GM10266 (cell line): ENCODE measurements around the gene SYNPO.

Experiments used
- DNase-seq: peaks from one replicate; pipeline ENCODE4 v3.0.0; 2012; ENCODE audit errors: extremely low spot score
- CTCF ChIP-seq: IDR thresholded peaks from 2 replicates; pipeline ENCODE4 v1.5.1; 2012; ENCODE audit warnings: mild to moderate bottlenecking, low read depth; ENCODE audit not compliant: control insufficient read depth, insufficient read depth; ENCODE audit errors: missing control alignments

The SYNPO gene

GRCh38 chr5:150641824-150642566 is 1.5 kb downstream of the SYNPO start:
- DNase-seq = no peak
- TF ChIP-seq CTCF = no peak

GRCh38 chr5:150642567-150642927 is 2.1 kb downstream of the SYNPO start:
- no peak for DNase-seq
- no peak for TF ChIP-seq CTCF

GRCh38 chr5:150642991-150643710 is 2.7 kb downstream of the SYNPO start:
- DNase-seq = no peak
- no peak for TF ChIP-seq CTCF

GRCh38 chr5:150644058-150644457 is 3.6 kb downstream of the SYNPO start:
- TF ChIP-seq CTCF = no peak
- DNase-seq = no peak

- DNase-seq = no peak
- no peak for TF ChIP-seq CTCF
Measured at GRCh38 chr5:150644514-150644913, 4.1 kb downstream of the SYNPO start.

GRCh38 chr5:150645070-150645700 is 4.7 kb downstream of the SYNPO start:
- no peak for TF ChIP-seq CTCF
- no peak for DNase-seq
